ENCODE measurements around the gene SPACA6. TPM values are rescaled to one million over a fixed set of nuclear protein-coding genes. Genes with fewer than 3 reads are reported as not detected.

The SPACA6 gene
- total and polyA plus RNA-seq, 2 of the 8 experiments (the other 6 are each of a cell fraction or from before 2014, with no cell fraction given) = 7.1 to 7.5 TPM

- TF ChIP-seq, protein P1, sequence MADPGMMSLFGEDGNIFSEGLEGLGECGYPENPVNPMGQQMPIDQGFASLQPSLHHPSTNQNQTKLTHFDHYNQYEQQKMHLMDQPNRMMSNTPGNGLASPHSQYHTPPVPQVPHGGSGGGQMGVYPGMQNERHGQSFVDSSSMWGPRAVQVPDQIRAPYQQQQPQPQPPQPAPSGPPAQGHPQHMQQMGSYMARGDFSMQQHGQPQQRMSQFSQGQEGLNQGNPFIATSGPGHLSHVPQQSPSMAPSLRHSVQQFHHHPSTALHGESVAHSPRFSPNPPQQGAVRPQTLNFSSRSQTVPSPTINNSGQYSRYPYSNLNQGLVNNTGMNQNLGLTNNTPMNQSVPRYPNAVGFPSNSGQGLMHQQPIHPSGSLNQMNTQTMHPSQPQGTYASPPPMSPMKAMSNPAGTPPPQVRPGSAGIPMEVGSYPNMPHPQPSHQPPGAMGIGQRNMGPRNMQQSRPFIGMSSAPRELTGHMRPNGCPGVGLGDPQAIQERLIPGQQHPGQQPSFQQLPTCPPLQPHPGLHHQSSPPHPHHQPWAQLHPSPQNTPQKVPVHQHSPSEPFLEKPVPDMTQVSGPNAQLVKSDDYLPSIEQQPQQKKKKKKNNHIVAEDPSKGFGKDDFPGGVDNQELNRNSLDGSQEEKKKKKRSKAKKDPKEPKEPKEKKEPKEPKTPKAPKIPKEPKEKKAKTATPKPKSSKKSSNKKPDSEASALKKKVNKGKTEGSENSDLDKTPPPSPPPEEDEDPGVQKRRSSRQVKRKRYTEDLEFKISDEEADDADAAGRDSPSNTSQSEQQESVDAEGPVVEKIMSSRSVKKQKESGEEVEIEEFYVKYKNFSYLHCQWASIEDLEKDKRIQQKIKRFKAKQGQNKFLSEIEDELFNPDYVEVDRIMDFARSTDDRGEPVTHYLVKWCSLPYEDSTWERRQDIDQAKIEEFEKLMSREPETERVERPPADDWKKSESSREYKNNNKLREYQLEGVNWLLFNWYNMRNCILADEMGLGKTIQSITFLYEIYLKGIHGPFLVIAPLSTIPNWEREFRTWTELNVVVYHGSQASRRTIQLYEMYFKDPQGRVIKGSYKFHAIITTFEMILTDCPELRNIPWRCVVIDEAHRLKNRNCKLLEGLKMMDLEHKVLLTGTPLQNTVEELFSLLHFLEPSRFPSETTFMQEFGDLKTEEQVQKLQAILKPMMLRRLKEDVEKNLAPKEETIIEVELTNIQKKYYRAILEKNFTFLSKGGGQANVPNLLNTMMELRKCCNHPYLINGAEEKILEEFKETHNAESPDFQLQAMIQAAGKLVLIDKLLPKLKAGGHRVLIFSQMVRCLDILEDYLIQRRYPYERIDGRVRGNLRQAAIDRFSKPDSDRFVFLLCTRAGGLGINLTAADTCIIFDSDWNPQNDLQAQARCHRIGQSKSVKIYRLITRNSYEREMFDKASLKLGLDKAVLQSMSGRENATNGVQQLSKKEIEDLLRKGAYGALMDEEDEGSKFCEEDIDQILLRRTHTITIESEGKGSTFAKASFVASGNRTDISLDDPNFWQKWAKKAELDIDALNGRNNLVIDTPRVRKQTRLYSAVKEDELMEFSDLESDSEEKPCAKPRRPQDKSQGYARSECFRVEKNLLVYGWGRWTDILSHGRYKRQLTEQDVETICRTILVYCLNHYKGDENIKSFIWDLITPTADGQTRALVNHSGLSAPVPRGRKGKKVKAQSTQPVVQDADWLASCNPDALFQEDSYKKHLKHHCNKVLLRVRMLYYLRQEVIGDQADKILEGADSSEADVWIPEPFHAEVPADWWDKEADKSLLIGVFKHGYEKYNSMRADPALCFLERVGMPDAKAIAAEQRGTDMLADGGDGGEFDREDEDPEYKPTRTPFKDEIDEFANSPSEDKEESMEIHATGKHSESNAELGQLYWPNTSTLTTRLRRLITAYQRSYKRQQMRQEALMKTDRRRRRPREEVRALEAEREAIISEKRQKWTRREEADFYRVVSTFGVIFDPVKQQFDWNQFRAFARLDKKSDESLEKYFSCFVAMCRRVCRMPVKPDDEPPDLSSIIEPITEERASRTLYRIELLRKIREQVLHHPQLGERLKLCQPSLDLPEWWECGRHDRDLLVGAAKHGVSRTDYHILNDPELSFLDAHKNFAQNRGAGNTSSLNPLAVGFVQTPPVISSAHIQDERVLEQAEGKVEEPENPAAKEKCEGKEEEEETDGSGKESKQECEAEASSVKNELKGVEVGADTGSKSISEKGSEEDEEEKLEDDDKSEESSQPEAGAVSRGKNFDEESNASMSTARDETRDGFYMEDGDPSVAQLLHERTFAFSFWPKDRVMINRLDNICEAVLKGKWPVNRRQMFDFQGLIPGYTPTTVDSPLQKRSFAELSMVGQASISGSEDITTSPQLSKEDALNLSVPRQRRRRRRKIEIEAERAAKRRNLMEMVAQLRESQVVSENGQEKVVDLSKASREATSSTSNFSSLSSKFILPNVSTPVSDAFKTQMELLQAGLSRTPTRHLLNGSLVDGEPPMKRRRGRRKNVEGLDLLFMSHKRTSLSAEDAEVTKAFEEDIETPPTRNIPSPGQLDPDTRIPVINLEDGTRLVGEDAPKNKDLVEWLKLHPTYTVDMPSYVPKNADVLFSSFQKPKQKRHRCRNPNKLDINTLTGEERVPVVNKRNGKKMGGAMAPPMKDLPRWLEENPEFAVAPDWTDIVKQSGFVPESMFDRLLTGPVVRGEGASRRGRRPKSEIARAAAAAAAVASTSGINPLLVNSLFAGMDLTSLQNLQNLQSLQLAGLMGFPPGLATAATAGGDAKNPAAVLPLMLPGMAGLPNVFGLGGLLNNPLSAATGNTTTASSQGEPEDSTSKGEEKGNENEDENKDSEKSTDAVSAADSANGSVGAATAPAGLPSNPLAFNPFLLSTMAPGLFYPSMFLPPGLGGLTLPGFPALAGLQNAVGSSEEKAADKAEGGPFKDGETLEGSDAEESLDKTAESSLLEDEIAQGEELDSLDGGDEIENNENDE (IDR thresholded peaks at IDR 0.05; ENCODE audit: insufficient replicate concordance, low read length) = no peak
- TF ChIP-seq POU5F1 (IDR thresholded peaks at IDR 0.05; ENCODE audit: low read depth, low read length) (no peak), RAD21 (IDR thresholded peaks at IDR 0.05 in 1 of 2, conservative IDR thresholded peaks at IDR 0.05 in 1 of 2; ENCODE audit: low read depth in 2 of 2, low read length in 2 of 2) (no peak), MAFK (IDR thresholded peaks at IDR 0.05; ENCODE audit: low read depth, low read length) (no peak), ASH2L (IDR thresholded peaks at IDR 0.05; ENCODE audit: low read length) (no peak), ATF2 (IDR thresholded peaks at IDR 0.05; ENCODE audit: low read length) (no peak)
- TF ChIP-seq, protein P2, sequence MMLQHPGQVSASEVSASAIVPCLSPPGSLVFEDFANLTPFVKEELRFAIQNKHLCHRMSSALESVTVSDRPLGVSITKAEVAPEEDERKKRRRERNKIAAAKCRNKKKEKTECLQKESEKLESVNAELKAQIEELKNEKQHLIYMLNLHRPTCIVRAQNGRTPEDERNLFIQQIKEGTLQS (IDR thresholded peaks at IDR 0.05; ENCODE audit: insufficient read depth, low read depth, low read length) = no peak
These were observed 45.8 kb upstream of the SPACA6 start (continued) for GRCh38 chr19:51647318-51647717.
